WTC11 (cell line): ENCODE data around the gene CELF4. TPM values are rescaled to one million over a fixed set of nuclear protein-coding genes. Genes with fewer than 3 reads are reported as not detected.

Source experiments
- ATAC-seq: fragments of 200-7000 bp; cut with Tn5 transposase; 2 replicates; pipeline ENCODE4 v1.10.0; 2021; ENCODE audit warnings: mild to moderate bottlenecking, moderate library complexity
- CTCF ChIA-PET: fragments of 300-600 bp; sonication (Branson Sonifier 250); formaldehyde crosslinking; loops from one replicate; lab custom pipeline; 2021; ENCODE audit warnings: antibody characterized with exemption; lab: Charles Lee
- POLR2A ChIA-PET: fragments of 350-600 bp; sonication (Branson Sonifier 250); formaldehyde crosslinking; loops from one replicate; lab custom pipeline; 2021; ENCODE audit warnings: antibody characterized with exemption; lab: Charles Lee
- DNase-seq: peaks from one replicate; pipeline ENCODE4 v3.0.0; 2021; ENCODE audit warnings: low spot score
- H3K27ac Mint-ChIP-seq: 2 replicates; pipeline ENCODE4 v1.8.0; 2021; ENCODE audit warnings: mixed read lengths
- H3K27me3 Mint-ChIP-seq: 2 replicates; pipeline ENCODE4 v1.8.0; 2021; ENCODE audit warnings: low read depth, mild to moderate bottlenecking, moderate library complexity, mixed read lengths
- H3K36me3 Mint-ChIP-seq: 2 replicates; pipeline ENCODE4 v1.8.0; 2021; ENCODE audit warnings: mixed read lengths
- H3K4me1 Mint-ChIP-seq: 2 replicates; pipeline ENCODE4 v1.8.0; 2022; ENCODE audit warnings: mixed read lengths
- H3K4me3 Mint-ChIP-seq: 2 replicates; pipeline ENCODE4 v1.8.0; 2021; ENCODE audit warnings: mild to moderate bottlenecking, moderate library complexity, mixed read lengths
- H3K9me3 Mint-ChIP-seq: 2 replicates; pipeline ENCODE4 v1.8.0; 2021; ENCODE audit warnings: mixed read lengths
- ESRRA ChIP-seq: sonication (generic); formaldehyde crosslinking; IDR thresholded peaks from 2 replicates; pipeline ENCODE4 v1.8.1; 2022; ENCODE audit warnings: mild to moderate bottlenecking, missing genetic modification reagents, borderline replicate concordance
- MYBL2 ChIP-seq: sonication (generic); formaldehyde crosslinking; IDR thresholded peaks from 2 replicates; pipeline ENCODE4 v1.8.1; 2023; ENCODE audit warnings: mild to moderate bottlenecking, moderate library complexity, missing genetic modification reagents
- NR1H2 ChIP-seq: sonication (generic); formaldehyde crosslinking; IDR thresholded peaks from 2 replicates; pipeline ENCODE4 v1.9.0; 2021; ENCODE audit warnings: mild to moderate bottlenecking, moderate library complexity, missing genetic modification reagents
- RORB ChIP-seq: fragments of 250-450 bp; sonication (Bioruptor Pico); IDR thresholded peaks from 2 replicates; pipeline ENCODE4 v1.9.0; 2021; ENCODE audit warnings: mild to moderate bottlenecking
- TEAD4 ChIP-seq: sonication (generic); formaldehyde crosslinking; IDR thresholded peaks from 2 replicates; pipeline ENCODE4 v1.8.0; 2022; ENCODE audit warnings: mild to moderate bottlenecking, missing genetic modification reagents
- ZBTB21 ChIP-seq: sonication (generic); formaldehyde crosslinking; IDR thresholded peaks from 2 replicates; pipeline ENCODE4 v1.8.1; 2023; ENCODE audit warnings: mild to moderate bottlenecking, missing genetic modification reagents, borderline replicate concordance
- ZNF263 ChIP-seq: sonication (generic); formaldehyde crosslinking; IDR thresholded peaks from 2 replicates; pipeline ENCODE4 v1.8.1; 2022; ENCODE audit warnings: low read depth, mild to moderate bottlenecking, moderate library complexity, missing genetic modification reagents
- ZNF671 ChIP-seq: fragments of 250-450 bp; sonication (Bioruptor Pico); IDR thresholded peaks from 2 replicates; pipeline ENCODE4 v1.8.0; 2021; ENCODE audit warnings: mild to moderate bottlenecking
- total RNA-seq: library from RNA; stranded (reverse); gene quantifications from 3 replicates; pipeline ENCODE4 v1.2.3, GENCODE V29; 2021
- TF ChIP-seq, protein P1 (sequence below): fragments of 200-600 bp; IDR thresholded peaks from 2 replicates; pipeline ENCODE4 v1.8.0; 2022; ENCODE audit warnings: antibody characterized with exemption
- TF ChIP-seq, protein P2 (sequence below): sonication (generic); formaldehyde crosslinking; IDR thresholded peaks from 2 replicates; pipeline ENCODE4 v1.8.1; 2022; ENCODE audit warnings: low read depth, missing genetic modification reagents, borderline replicate concordance
- TF ChIP-seq, protein P3 (sequence below): fragments of 250-450 bp; sonication (Bioruptor Pico); IDR thresholded peaks from 2 replicates; pipeline ENCODE4 v1.8.0; 2021; ENCODE audit warnings: mild to moderate bottlenecking
- TF ChIP-seq, protein P4 (sequence below): sonication (generic); formaldehyde crosslinking; IDR thresholded peaks from 2 replicates; pipeline ENCODE4 v1.8.0; 2022; ENCODE audit warnings: mild to moderate bottlenecking, missing genetic modification reagents

CELF4 gene
- total RNA-seq, 1 experiment from 2014 or later: 2.9 TPM

DNA sequence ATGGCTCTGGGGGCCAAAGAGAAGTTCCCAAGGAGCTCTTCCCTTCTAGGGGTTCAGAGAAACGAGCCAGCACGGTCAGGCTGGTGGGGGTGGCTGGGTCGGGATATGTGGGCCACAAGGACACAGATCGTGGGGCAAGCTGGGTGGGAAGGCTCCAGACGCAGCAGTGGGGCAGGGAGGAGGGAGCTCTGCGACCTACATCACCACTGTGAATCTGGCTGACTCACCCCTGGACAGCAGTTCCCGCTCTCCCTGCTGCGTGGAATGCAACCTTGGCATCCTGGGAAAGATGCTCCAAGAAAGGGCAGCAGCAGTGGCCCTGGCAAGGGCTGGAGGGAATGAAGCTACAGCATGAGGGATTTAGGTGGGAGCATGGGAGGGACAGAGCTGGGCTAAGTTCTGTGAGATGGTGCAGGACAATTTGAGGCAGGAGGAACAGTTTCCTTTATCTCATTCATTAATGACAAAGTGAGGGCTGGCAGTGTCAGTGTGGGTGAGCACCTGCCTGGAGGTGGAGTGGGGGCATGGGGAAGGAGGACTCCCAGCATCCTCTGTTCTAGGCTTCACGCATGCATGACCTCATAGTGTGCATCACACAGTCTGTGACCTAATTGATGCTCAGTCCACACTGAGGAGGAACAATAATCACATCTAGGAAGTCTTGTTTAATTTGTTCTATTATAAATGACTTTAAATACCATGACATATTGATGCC, 25.0 kb downstream of the CELF4 start:
- H3K27ac Mint-ChIP-seq: no peak overlapping the region
- no peaks in the 10 kb centered on the region for H3K9me3 Mint-ChIP-seq
- peaks cover 16% of the 10 kb centered on the region for H3K27me3 Mint-ChIP-seq
- no peak for TF ChIP-seq ZNF263 (CRISPR knock-in tag)
- TF ChIP-seq, protein P1, sequence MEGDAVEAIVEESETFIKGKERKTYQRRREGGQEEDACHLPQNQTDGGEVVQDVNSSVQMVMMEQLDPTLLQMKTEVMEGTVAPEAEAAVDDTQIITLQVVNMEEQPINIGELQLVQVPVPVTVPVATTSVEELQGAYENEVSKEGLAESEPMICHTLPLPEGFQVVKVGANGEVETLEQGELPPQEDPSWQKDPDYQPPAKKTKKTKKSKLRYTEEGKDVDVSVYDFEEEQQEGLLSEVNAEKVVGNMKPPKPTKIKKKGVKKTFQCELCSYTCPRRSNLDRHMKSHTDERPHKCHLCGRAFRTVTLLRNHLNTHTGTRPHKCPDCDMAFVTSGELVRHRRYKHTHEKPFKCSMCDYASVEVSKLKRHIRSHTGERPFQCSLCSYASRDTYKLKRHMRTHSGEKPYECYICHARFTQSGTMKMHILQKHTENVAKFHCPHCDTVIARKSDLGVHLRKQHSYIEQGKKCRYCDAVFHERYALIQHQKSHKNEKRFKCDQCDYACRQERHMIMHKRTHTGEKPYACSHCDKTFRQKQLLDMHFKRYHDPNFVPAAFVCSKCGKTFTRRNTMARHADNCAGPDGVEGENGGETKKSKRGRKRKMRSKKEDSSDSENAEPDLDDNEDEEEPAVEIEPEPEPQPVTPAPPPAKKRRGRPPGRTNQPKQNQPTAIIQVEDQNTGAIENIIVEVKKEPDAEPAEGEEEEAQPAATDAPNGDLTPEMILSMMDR: no peak
- TF ChIP-seq, protein P2, sequence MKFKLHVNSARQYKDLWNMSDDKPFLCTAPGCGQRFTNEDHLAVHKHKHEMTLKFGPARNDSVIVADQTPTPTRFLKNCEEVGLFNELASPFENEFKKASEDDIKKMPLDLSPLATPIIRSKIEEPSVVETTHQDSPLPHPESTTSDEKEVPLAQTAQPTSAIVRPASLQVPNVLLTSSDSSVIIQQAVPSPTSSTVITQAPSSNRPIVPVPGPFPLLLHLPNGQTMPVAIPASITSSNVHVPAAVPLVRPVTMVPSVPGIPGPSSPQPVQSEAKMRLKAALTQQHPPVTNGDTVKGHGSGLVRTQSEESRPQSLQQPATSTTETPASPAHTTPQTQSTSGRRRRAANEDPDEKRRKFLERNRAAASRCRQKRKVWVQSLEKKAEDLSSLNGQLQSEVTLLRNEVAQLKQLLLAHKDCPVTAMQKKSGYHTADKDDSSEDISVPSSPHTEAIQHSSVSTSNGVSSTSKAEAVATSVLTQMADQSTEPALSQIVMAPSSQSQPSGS (CRISPR knock-in tag): no peak
- H3K4me3 Mint-ChIP-seq: no peak overlapping the region
- no peak for DNase-seq
- H3K36me3 Mint-ChIP-seq: no peaks in the 10 kb centered on the region
- POLR2A ChIA-PET: no interaction called here
- H3K4me1 Mint-ChIP-seq: peaks cover 26% of the 10 kb centered on the region
- CTCF ChIA-PET: interaction anchor here (1.8 to 5.2 kb wide), 2 partner anchors 12 to 56 kb away, joined by 5 to 54 read pairs; no protein-coding TSS in a partner anchor
- no peak for ATAC-seq

DNA sequence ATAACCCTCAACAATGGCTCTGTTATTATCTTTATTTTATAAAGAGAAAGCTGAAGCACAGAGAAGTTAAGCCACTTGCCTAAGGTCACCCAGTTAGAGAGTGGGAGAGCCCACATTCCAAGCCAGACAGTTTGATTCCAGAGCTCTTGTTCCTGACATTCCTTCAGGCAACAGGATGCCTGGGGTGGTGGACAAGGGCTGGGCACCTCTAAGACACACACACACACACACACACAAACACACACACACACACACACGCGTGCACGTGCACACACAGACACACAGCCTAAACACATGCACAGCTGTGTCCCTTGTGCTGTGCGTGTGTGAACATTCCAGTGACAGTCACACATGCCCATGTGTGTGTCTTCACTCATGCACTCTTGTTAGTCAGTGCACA, 26.4 kb downstream of the CELF4 start:
- ATAC-seq (peak; percentile 4; the same call in 1 of the 2 replicates), DNase-seq (no peak)
- ChIA-PET POLR2A (no interaction called here), CTCF (interaction anchor here (1.0 to 5.2 kb wide), 10 partner anchors 12 to 197 kb away, joined by 3 to 54 read pairs (median 8); no protein-coding TSS in a partner anchor)
- Mint-ChIP-seq H3K9me3 (no peaks in the 10 kb centered on the region), H3K36me3 (no peaks in the 10 kb centered on the region), H3K27me3 (peaks cover 20% of the 10 kb centered on the region), H3K27ac (no peak overlapping the region), H3K4me3 (peak overlapping the region; percentile 60), H3K4me1 (peaks cover 38% of the 10 kb centered on the region)
- TF ChIP-seq ZNF671: no peak
- no peak for TF ChIP-seq ZBTB21 (CRISPR knock-in tag)
- no peak for TF ChIP-seq NR1H2 (CRISPR knock-in tag)
- TF ChIP-seq, protein P2 (CRISPR knock-in tag): no peak
- TF ChIP-seq MYBL2 (CRISPR knock-in tag): no peak
- TF ChIP-seq, protein P3, sequence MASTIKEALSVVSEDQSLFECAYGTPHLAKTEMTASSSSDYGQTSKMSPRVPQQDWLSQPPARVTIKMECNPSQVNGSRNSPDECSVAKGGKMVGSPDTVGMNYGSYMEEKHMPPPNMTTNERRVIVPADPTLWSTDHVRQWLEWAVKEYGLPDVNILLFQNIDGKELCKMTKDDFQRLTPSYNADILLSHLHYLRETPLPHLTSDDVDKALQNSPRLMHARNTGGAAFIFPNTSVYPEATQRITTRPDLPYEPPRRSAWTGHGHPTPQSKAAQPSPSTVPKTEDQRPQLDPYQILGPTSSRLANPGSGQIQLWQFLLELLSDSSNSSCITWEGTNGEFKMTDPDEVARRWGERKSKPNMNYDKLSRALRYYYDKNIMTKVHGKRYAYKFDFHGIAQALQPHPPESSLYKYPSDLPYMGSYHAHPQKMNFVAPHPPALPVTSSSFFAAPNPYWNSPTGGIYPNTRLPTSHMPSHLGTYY (CRISPR knock-in tag): no peak
- no peak for TF ChIP-seq TEAD4
- TF ChIP-seq RORB: no peak

DNA sequence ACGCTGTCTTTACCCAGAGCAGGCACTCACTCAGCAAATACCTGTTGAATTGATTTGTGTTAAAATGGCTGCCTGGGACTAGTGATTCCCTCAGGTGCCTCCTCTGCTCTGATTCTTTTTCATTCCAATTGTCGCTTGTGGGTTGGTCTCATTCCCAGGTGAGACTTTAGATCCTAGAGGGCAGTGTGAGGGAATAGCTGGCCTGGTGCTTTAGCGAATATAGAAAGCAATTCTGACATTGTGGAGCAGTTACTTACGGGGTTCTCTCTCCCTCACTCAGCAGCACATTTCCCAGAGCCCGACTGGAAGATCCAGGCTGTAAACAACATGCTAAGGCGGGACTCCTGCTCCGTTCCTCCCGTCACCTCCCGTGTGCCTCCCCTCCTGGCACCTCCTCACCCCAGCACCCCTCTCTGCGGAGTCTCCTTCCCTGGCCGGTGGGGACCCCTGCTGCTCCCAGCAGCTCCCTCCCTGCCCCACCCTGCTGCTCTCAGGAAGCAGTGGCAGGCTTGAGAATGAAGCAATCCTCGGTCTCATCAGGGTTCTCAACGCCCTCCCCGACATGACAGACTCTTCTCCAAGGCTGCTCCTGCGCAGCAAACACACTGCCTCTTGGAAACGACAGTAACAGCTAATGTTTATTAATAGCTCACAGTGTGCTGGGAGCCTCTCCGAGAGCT, 26.9 kb downstream of the CELF4 start:
- no peaks in the 10 kb centered on the region for H3K36me3 Mint-ChIP-seq
- H3K4me3 Mint-ChIP-seq: peak overlapping the region; percentile 60
- DNase-seq (no peak), ATAC-seq (peak; percentile 29)
- H3K27me3 Mint-ChIP-seq: peaks cover 20% of the 10 kb centered on the region
- no peaks in the 10 kb centered on the region for H3K9me3 Mint-ChIP-seq
- ChIA-PET POLR2A (no interaction called here), CTCF (interaction anchor here (0.8 to 5.2 kb wide), 18 partner anchors 11 to 219 kb away, joined by 3 to 54 read pairs (median 6); no protein-coding TSS in a partner anchor)
- H3K27ac Mint-ChIP-seq: peak overlapping the region; percentile 2; the same call in 1 of the 2 replicates
- H3K4me1 Mint-ChIP-seq: peaks cover 42% of the 10 kb centered on the region
- TF ChIP-seq, protein P4, sequence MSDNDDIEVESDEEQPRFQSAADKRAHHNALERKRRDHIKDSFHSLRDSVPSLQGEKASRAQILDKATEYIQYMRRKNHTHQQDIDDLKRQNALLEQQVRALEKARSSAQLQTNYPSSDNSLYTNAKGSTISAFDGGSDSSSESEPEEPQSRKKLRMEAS (CRISPR knock-in tag): 0 out of 2 replicates have a peak, but pooled peaks have one; percentile 34
- no peak for TF ChIP-seq ESRRA (CRISPR knock-in tag)
